CD4-positive, CD25-positive, alpha-beta regulatory T cell (primary cell): ENCODE data around the gene ZMYND19. TPM values are rescaled to one million over a fixed set of nuclear protein-coding genes. Genes with fewer than 3 reads are reported as not detected.

Source experiments
- ATAC-seq, 2 donors: fragments of 150-1000 bp; cut with Tn5 transposase; one replicate each; pipeline ENCODE4 v1.10.0; 2021; ENCODE audit warnings: low read depth in 2 of 2, moderate number of reproducible peaks in 2 of 2, moderate library complexity in 1 of 2
- DNase-seq, 3 donors: peaks; one replicate each; pipeline versions ENCODE4 v3.0.0 to v3.0.0-alpha.2; 2012 to 2022; ENCODE audit warnings: mixed read lengths in 1 of 3
- H3K27ac ChIP-seq: one replicate; pipeline ENCODE4 v1.7.0; 2013; ENCODE audit warnings: mild to moderate bottlenecking, low read length; ENCODE audit not compliant: insufficient read depth, poor library complexity, severe bottlenecking
- H3K27me3 ChIP-seq: one replicate; pipeline ENCODE4 v1.7.0; 2013; ENCODE audit warnings: low read length; ENCODE audit not compliant: control insufficient read depth, insufficient read depth
- H3K36me3 ChIP-seq: one replicate; pipeline ENCODE4 v1.7.0; 2013; ENCODE audit warnings: mild to moderate bottlenecking, low read length, moderate library complexity; ENCODE audit not compliant: control insufficient read depth, insufficient read depth
- H3K4me1 ChIP-seq: 2 replicates; pipeline ENCODE4 v1.7.0; 2013; ENCODE audit warnings: mild to moderate bottlenecking, low read length; ENCODE audit not compliant: insufficient read depth, control insufficient read depth, poor library complexity, severe bottlenecking
- H3K4me3 ChIP-seq: one replicate; pipeline ENCODE4 v1.7.0; 2013; ENCODE audit warnings: low read depth, mild to moderate bottlenecking, low read length, moderate library complexity
- H3K9me3 ChIP-seq, 2 experiments: 1 replicate in 1 of 2; 2 replicates in 1 of 2; pipeline ENCODE4 v1.7.0; 2013; ENCODE audit warnings: low read length in 2 of 2, mild to moderate bottlenecking in 1 of 2, moderate library complexity in 1 of 2; ENCODE audit not compliant: control insufficient read depth in 2 of 2
- H3K27ac Mint-ChIP-seq, 3 donors: one replicate each; pipeline ENCODE4 v1.8.0; 2020 to 2022; ENCODE audit warnings: mild to moderate bottlenecking in 3 of 3, mixed read lengths in 3 of 3, moderate library complexity in 2 of 3
- H3K27me3 Mint-ChIP-seq: one replicate; pipeline ENCODE4 v1.8.0; 2022; ENCODE audit warnings: mild to moderate bottlenecking, mixed read lengths
- H3K36me3 Mint-ChIP-seq: one replicate; pipeline ENCODE4 v1.8.0; 2020; ENCODE audit warnings: mixed read lengths
- H3K4me1 Mint-ChIP-seq, 4 donors: one replicate each; pipeline ENCODE4 v1.8.0; 2020 to 2022; ENCODE audit warnings: mixed read lengths in 4 of 4, mild to moderate bottlenecking in 1 of 4
- H3K4me3 Mint-ChIP-seq, 4 donors: one replicate each; pipeline ENCODE4 v1.8.0; 2020 to 2022; ENCODE audit warnings: mild to moderate bottlenecking in 4 of 4, mixed read lengths in 4 of 4, moderate library complexity in 3 of 4
- H3K9me3 Mint-ChIP-seq, 7 donors: one replicate each; pipeline ENCODE4 v1.8.0; 2020 to 2022; ENCODE audit warnings: mixed read lengths in 7 of 7, mild to moderate bottlenecking in 3 of 7, moderate library complexity in 2 of 7
- polyA plus RNA-seq, 4 donors: library from polyadenylated mRNA; unstranded; fragments of 300-500 nt; fragmentation: Illumina TruSeq; gene quantifications; one replicate each; pipeline ENCODE4 v1.2.3, GENCODE V29; 2021
- total RNA-seq: library from RNA; stranded (reverse); gene quantifications from one replicate; pipeline ENCODE4 v1.2.3, GENCODE V29; 2022

ZMYND19 gene
- total and polyA plus RNA-seq, 5 donors from 2014 or later = 4.4 to 20.4 (median 5.8) TPM

- no peaks in the 10 kb centered on the region for H3K36me3 Mint-ChIP-seq
- Histone ChIP-seq H3K4me3 (no peak overlapping the region), H3K36me3 (peaks cover 15% of the 10 kb centered on the region), H3K27me3 (no peaks in the 10 kb centered on the region), H3K9me3 (no peaks in the 10 kb centered on the region), H3K4me1 (peaks cover 21% of the 10 kb centered on the region), H3K27ac (no peak overlapping the region)
- no peak for DNase-seq
- H3K27me3 Mint-ChIP-seq = no peaks in the 10 kb centered on the region
- H3K27ac Mint-ChIP-seq = peak overlapping the region in 2 of 3 donors; percentile 62 to 66
- peak overlapping the region in 1 of 4 donors; percentile 56 for H3K4me3 Mint-ChIP-seq
- ATAC-seq = no peak
- H3K4me1 Mint-ChIP-seq = peaks cover 0 to 33% (median 8%) of the 10 kb centered on the region in 4 donors
- H3K9me3 Mint-ChIP-seq = no peaks in the 10 kb centered on the region
Observed at GRCh38 chr9:137612741-137613142, 22.4 kb upstream of the ZMYND19 start.

GRCh38 chr9:137611623-137612609 lies 21.6 kb upstream of the ZMYND19 start:
- Histone ChIP-seq H3K27me3 (no peaks in the 10 kb centered on the region), H3K36me3 (peaks cover 15% of the 10 kb centered on the region), H3K4me1 (peaks cover 23% of the 10 kb centered on the region), H3K27ac (no peak overlapping the region), H3K9me3 (no peaks in the 10 kb centered on the region), H3K4me3 (no peak overlapping the region)
- peak overlapping the region in 2 of 3 donors; percentile 80 to 82 for H3K27ac Mint-ChIP-seq
- no peaks in the 10 kb centered on the region for H3K27me3 Mint-ChIP-seq
- ATAC-seq (peak; percentile 67 to 75), DNase-seq (no peak)
- peaks cover 0 to 34% (median 9%) of the 10 kb centered on the region in 4 donors for H3K4me1 Mint-ChIP-seq
- no peaks in the 10 kb centered on the region for H3K36me3 Mint-ChIP-seq
- peak overlapping the region in 3 of 4 donors; percentile 29 to 74 (median 32) for H3K4me3 Mint-ChIP-seq
- no peaks in the 10 kb centered on the region for H3K9me3 Mint-ChIP-seq

- no peak overlapping the region for H3K4me3 ChIP-seq
- H3K27me3 ChIP-seq = no peaks in the 10 kb centered on the region
- peak overlapping the region in 1 of 3 donors; percentile 82 for H3K27ac Mint-ChIP-seq
- peaks cover 15% of the 10 kb centered on the region for H3K36me3 ChIP-seq
- H3K9me3 ChIP-seq = no peaks in the 10 kb centered on the region
- H3K27me3 Mint-ChIP-seq = no peaks in the 10 kb centered on the region
- no peaks in the 10 kb centered on the region for H3K36me3 Mint-ChIP-seq
- ATAC-seq (no peak), DNase-seq (no peak)
- H3K4me1 ChIP-seq = peaks cover 32% of the 10 kb centered on the region
- H3K4me1 Mint-ChIP-seq = peaks cover 0 to 40% (median 14%) of the 10 kb centered on the region in 4 donors
- peak overlapping the region in 2 of 4 donors; percentile 65 to 74 for H3K4me3 Mint-ChIP-seq
- no peaks in the 10 kb centered on the region for H3K9me3 Mint-ChIP-seq
- H3K27ac ChIP-seq = no peak overlapping the region
Observed at GRCh38 chr9:137610944-137611343, 20.6 kb upstream of the ZMYND19 start.

- Mint-ChIP-seq H3K4me1 (peaks cover 4 to 35% (median 14%) of the 10 kb centered on the region in 4 donors), H3K36me3 (no peaks in the 10 kb centered on the region), H3K27me3 (no peaks in the 10 kb centered on the region), H3K4me3 (peak overlapping the region; percentile 87 to 93 (median 89)), H3K9me3 (no peaks in the 10 kb centered on the region), H3K27ac (peak overlapping the region in 1 of 3 donors; percentile 76)
- Histone ChIP-seq H3K9me3 (no peaks in the 10 kb centered on the region), H3K27me3 (no peaks in the 10 kb centered on the region), H3K36me3 (peaks cover 2% of the 10 kb centered on the region), H3K4me1 (peaks cover 32% of the 10 kb centered on the region), H3K27ac (no peak overlapping the region), H3K4me3 (no peak overlapping the region)
- DNase-seq = no peak
- no peak for ATAC-seq
Observed at GRCh38 chr9:137607141-137607857, 17.0 kb upstream of the ZMYND19 start.

GRCh38 chr9:137606734-137607138 lies 16.4 kb upstream of the ZMYND19 start:
- H3K27me3 Mint-ChIP-seq = no peaks in the 10 kb centered on the region
- no peaks in the 10 kb centered on the region for H3K36me3 Mint-ChIP-seq
- Histone ChIP-seq H3K9me3 (no peaks in the 10 kb centered on the region), H3K4me3 (peak overlapping the region; percentile 44), H3K36me3 (peaks cover 2% of the 10 kb centered on the region), H3K4me1 (peaks cover 27% of the 10 kb centered on the region), H3K27ac (no peak overlapping the region), H3K27me3 (no peaks in the 10 kb centered on the region)
- DNase-seq = no peak
- H3K9me3 Mint-ChIP-seq = no peaks in the 10 kb centered on the region
- H3K4me3 Mint-ChIP-seq = peak overlapping the region; percentile 87 to 93 (median 89)
- H3K4me1 Mint-ChIP-seq = peaks cover 4 to 29% (median 11%) of the 10 kb centered on the region in 4 donors
- H3K27ac Mint-ChIP-seq = peak overlapping the region in 1 of 3 donors; percentile 90
- no peak for ATAC-seq

- peak in 1 of 3 donors; percentile 18 for DNase-seq
- Histone ChIP-seq H3K4me3 (peak overlapping the region; percentile 44), H3K4me1 (peaks cover 23% of the 10 kb centered on the region), H3K9me3 (no peaks in the 10 kb centered on the region), H3K27me3 (no peaks in the 10 kb centered on the region), H3K36me3 (peaks cover 2% of the 10 kb centered on the region), H3K27ac (peak overlapping the region; percentile 69)
- H3K4me1 Mint-ChIP-seq = peaks cover 4 to 23% (median 8%) of the 10 kb centered on the region in 4 donors
- no peaks in the 10 kb centered on the region for H3K27me3 Mint-ChIP-seq
- no peak for ATAC-seq
- H3K27ac Mint-ChIP-seq = peak overlapping the region in 1 of 3 donors; percentile 90
- H3K36me3 Mint-ChIP-seq = no peaks in the 10 kb centered on the region
- H3K9me3 Mint-ChIP-seq = no peaks in the 10 kb centered on the region
- H3K4me3 Mint-ChIP-seq = peak overlapping the region; percentile 81 to 90 (median 88)
Observed at GRCh38 chr9:137606005-137606621, 15.8 kb upstream of the ZMYND19 start.
